K562 (cell line): ENCODE measurements around the gene UBE2M. TPM values are rescaled to one million over a fixed set of nuclear protein-coding genes. Genes with fewer than 3 reads are reported as not detected.

Experiments used
- ATF7 ChIP-seq: fragments of 450-650 bp; IDR thresholded peaks from 2 replicates; pipeline ENCODE4 v1.7.1; 2014; ENCODE audit warnings: mild to moderate bottlenecking, moderate library complexity
- BRD9 ChIP-seq: fragments of 450-650 bp; IDR thresholded peaks from 2 replicates; pipeline ENCODE4 v1.6.1; 2018; ENCODE audit warnings: low read depth; ENCODE audit not compliant: partially characterized antibody
- CEBPG ChIP-seq, 3 experiments: fragments of 200-800 bp in 1 of 3; sonication (Bioruptor generic) in 1 of 3; sonication (generic) in 1 of 3; formaldehyde crosslinking in 1 of 3; IDR thresholded peaks in 2 of 3; conservative IDR thresholded peaks in 1 of 3; 2 replicates each; pipeline versions ENCODE4 v1.6.1 to v1.8.0; 2016 to 2022; ENCODE audit warnings: missing compliant biosample characterization in 2 of 3, missing genetic modification characterization in 2 of 3, mild to moderate bottlenecking in 1 of 3, missing genetic modification reagents in 1 of 3
- CEBPZ ChIP-seq: fragments of 150-350 bp; IDR thresholded peaks from 2 replicates; pipeline ENCODE4 v1.6.1; 2014; ENCODE audit warnings: low read depth, mild to moderate bottlenecking, low read length, borderline replicate concordance
- DIDO1 ChIP-seq: fragments of 450-650 bp; IDR thresholded peaks from 2 replicates; pipeline ENCODE4 v1.6.1; 2016; ENCODE audit warnings: low read depth, missing biosample characterization, missing genetic modification characterization
- DNMT1 ChIP-seq: fragments of 450-650 bp; IDR thresholded peaks from 2 replicates; pipeline ENCODE4 v1.6.1; 2016; ENCODE audit warnings: antibody characterized with exemption, mild to moderate bottlenecking
- GTF3C2 ChIP-seq: IDR thresholded peaks from 3 replicates; pipeline ENCODE4 v1.6.1; 2011; ENCODE audit warnings: borderline replicate concordance, mild to moderate bottlenecking, moderate library complexity; ENCODE audit not compliant: insufficient read length; ENCODE audit errors: extremely low read depth
- IRF2 ChIP-seq: sonication (generic); formaldehyde crosslinking; IDR thresholded peaks from 2 replicates; pipeline ENCODE4 v1.8.1; 2022; ENCODE audit warnings: mild to moderate bottlenecking, missing genetic modification reagents
- MTA1 ChIP-seq: fragments of 450-650 bp; IDR thresholded peaks from 2 replicates; pipeline ENCODE4 v1.6.1; 2017; ENCODE audit warnings: borderline replicate concordance
- NELFE ChIP-seq: IDR thresholded peaks from 2 replicates; pipeline ENCODE4 v1.6.1; 2011; ENCODE audit warnings: mild to moderate bottlenecking; ENCODE audit not compliant: insufficient read depth, insufficient read length
- PTTG1 ChIP-seq: fragments of 450-650 bp; IDR thresholded peaks from 2 replicates; pipeline ENCODE4 v1.6.1; 2016; ENCODE audit warnings: low read depth, mild to moderate bottlenecking, missing genetic modification characterization, missing compliant biosample characterization
- RBM39 ChIP-seq: fragments of 200-400 bp; formaldehyde crosslinking; optimal IDR thresholded peaks from 2 replicates; pipeline ENCODE3; 2018; ENCODE audit warnings: low read depth, low read length
- SIX5 ChIP-seq, 2 experiments: IDR thresholded peaks; 2 replicates each; pipeline ENCODE4 v1.6.1; 2011; ENCODE audit warnings: low read length in 2 of 2, borderline replicate concordance in 1 of 2, low read depth in 1 of 2, mild to moderate bottlenecking in 1 of 2, moderate library complexity in 1 of 2; ENCODE audit not compliant: insufficient read depth in 1 of 2
- SMARCA4 ChIP-seq: fragments of 450-650 bp; IDR thresholded peaks from 2 replicates; pipeline ENCODE4 v1.6.1; 2016
- SMC3 ChIP-seq: conservative IDR thresholded peaks from 2 replicates; pipeline ENCODE4 v1.6.1; 2011; ENCODE audit warnings: low read depth, low read length, improper control_type of control experiment; ENCODE audit not compliant: insufficient read depth
- SUPT5H ChIP-seq: fragments of 450-650 bp; IDR thresholded peaks from 2 replicates; pipeline ENCODE4 v1.6.1; 2016
- U2AF2 ChIP-seq: fragments of 200-400 bp; formaldehyde crosslinking; optimal IDR thresholded peaks from 2 replicates; pipeline ENCODE3; 2017; ENCODE audit warnings: low read depth, mild to moderate bottlenecking, low read length
- ZBED1 ChIP-seq: IDR thresholded peaks from 2 replicates; pipeline ENCODE4 v1.6.1; 2014
- ZBTB17 ChIP-seq: fragments of 450-650 bp; formaldehyde crosslinking; IDR thresholded peaks from 2 replicates; pipeline ENCODE4 v1.4.0; 2020; ENCODE audit warnings: mild to moderate bottlenecking
- ZNF398 ChIP-seq: fragments of 250-450 bp; sonication (Bioruptor Pico); IDR thresholded peaks from 2 replicates; pipeline ENCODE4 v1.8.0; 2021; ENCODE audit warnings: moderate library complexity, mild to moderate bottlenecking, inconsistent platforms
- polyA plus RNA-seq, 8 experiments: library from polyadenylated mRNA; depleted of rRNA in 4 of 8; stranded (reverse) in 5 of 8; unstranded in 3 of 8; fragments of >200 nt; fragmentation: Nextera tagmentation in 2 of 8; fragmentation: Illumina TruSeq in 1 of 8; extraction: Ambion mirVana in 2 of 8; extraction: Trizol in 1 of 8; gene quantifications; 2 replicates each; pipeline versions ENCODE4 v1.2.1 to v1.2.3, GENCODE V29; 2011 to 2014; ENCODE audit warnings: inconsistent platforms in 1 of 8, missing spikeins in 1 of 8
- total RNA-seq, 7 experiments: library from RNA; depleted of rRNA in 6 of 7; stranded (reverse); fragments of >200 nt in 6 of 7; fragmentation: Illumina TruSeq in 2 of 7; extraction: Trizol in 2 of 7; gene quantifications; 2 replicates each; pipeline versions ENCODE4 v1.2.1 to v1.2.3, GENCODE V29; 2011 to 2021; ENCODE audit warnings: low replicate concordance in 1 of 7

The UBE2M gene
- total and polyA plus RNA-seq, 9 of the 15 experiments (the other 6 are each of a cell fraction or from before 2014, with no cell fraction given): 0.92 to 163 (median 85.7) TPM

- TF ChIP-seq GTF3C2 (no peak), CEBPG (CRISPR knock-in tag; IDR thresholded peaks at IDR 0.05) (peak; percentile 95), CEBPG (tag; conservative IDR thresholded peaks at IDR 0.05 in 1 of 2, IDR thresholded peaks at IDR 0.05 in 1 of 2) (peak; percentile 90 to 93), U2AF2 (no peak), PTTG1 (no peak), IRF2 (CRISPR knock-in tag) (no peak), ZBED1 (peak; percentile 84; the same call in 1 of the 2 replicates), ZNF398 (CRISPR knock-in tag) (no peak), SMARCA4 (no peak), RBM39 (peak; percentile 31), SIX5 (IDR thresholded peaks at IDR 0.05; ENCODE audit: borderline replicate concordance in 1 of 2, insufficient read depth in 1 of 2, low read depth in 1 of 2, low read length in 2 of 2) (peak in 1 of 2 experiments; percentile 22; a peak in 1 of 4 replicates), ZBTB17 (CRISPR knock-in tag) (peak; percentile 89), BRD9 (no peak), MTA1 (no peak), DIDO1 (peak; percentile 76), ATF7 (peak; percentile 96), SUPT5H (peak; percentile 89), SMC3 (no peak), DNMT1 (no peak; the same call in 1 of the 2 replicates), CEBPZ (no peak), NELFE (no peak)
These were observed 3.7 kb downstream of the UBE2M start, which contains the start of gene CHMP2A (continued) for GRCh38 chr19:58554494-58555368.
